Left forelimb (tissue), 1 donor: ENCODE measurements around the gene ABHD17A.
A peak's percentile ranks its signal among the peaks of the same experiment; 100 is the strongest.
"Not testable (repeated sequence)": the region's sequence is repeated elsewhere in the genome, so short reads cannot be mapped to it uniquely, and the experiment has no call there.

Experiments
- DNase-seq: peaks from one replicate; pipeline ENCODE4 v3.0.0-alpha.2; 2018; ENCODE audit warnings: low spot score

ABHD17A gene

DNA sequence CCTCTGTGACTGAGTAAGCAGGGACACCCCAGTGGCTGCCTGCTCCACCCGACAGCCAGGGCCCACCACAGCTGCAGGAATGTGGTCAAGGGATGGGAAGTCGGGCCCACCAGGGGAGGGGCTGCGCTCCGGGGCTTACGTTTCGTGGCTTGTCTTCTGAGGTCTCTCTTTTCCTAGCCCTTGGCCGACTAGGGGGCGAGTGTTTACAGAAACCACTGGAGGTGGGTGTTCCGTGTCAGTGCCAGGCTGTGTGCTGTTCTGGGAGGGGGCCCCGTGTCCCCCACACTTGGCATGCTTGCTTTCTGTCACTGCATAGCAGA lies 24.4 kb upstream of the ABHD17A start:
- DNase-seq, result no peak

GRCh38 chr19:1908364-1908678 lies 23.0 kb upstream of the ABHD17A start:
- DNase-seq, result no peak

DNA sequence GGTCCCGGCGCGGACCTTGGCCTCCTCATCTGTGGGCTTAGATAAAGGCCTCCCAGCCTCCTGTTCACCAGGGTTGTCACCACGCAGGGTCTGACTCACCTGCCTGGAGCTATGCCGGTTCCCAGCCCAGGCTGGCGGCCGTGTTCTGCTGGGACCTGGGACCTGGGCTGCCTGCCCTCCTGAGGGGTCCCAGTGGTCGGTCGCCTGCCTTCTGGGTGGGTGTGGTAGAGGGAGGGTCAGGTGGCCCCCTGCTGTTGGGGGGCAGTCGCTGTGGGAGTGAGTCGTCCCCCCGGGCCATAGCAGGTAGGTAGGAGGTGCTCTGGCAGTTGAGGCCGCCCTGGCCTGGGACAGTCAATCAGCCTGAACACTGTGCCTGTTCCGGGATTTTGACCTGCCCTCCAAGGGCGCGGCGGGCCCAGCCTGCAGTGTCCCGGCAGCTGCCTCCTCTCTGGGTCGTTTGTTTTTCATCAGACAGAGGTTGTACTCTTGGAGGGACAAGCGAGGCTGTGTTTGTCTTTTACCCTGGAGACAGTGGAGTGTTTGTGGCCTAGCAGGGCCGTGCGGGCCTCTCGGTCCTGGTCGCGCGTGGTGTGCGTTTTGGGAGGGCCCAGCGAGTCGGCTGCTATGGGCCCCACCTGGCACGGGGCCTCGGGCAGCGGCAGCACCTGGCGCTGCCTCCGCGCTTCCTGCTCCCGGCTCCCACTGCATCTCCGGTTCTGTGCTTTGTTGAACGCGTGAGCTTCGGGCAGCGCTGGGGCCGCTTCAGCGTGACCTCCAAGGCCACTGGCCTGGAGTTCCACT lies 22.5 kb upstream of the ABHD17A start:
- no peak for DNase-seq

DNA sequence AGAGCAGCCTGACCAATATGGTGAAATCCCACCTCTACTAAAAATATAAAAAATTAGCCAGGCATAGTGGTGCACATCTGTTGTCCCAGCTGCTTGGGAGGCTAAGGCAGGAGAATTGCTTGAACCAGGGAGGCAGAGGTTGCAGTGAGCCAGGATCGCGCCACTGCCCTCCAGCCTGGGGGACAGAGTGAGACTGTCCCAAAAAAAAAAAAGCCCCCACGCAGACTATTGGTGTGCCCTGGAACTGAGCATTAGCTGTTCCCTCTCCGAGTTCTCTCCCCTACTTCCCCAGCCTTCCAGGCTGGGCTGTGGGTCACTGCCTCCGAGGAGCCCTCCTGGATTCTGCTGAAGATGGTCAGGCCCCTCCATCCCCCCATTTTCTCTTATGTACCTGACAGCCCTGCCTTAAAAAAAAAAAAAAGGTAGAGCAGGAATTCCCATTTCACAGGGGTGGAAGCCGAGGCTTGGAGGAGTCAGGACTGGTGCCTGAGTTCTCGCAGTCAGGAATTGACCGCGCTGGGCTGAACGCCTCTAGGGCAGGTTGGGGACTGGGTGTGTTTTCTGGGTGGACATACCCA lies 21.8 kb upstream of the ABHD17A start:
- no peak for DNase-seq

- DNase-seq, result no peak
These were observed 20.6 kb upstream of the ABHD17A start for GRCh38 chr19:1905863-1906375.

GRCh38 chr19:1905110-1905862 lies 20.0 kb upstream of the ABHD17A start, which contains the start of the genes ADAT3 and SCAMP4:
Gene ADAT3 (plus strand): TSS chr19:1905399. CDS start chr19:1912048, 6,649 bp downstream.
Gene SCAMP4 (plus strand): TSS chr19:1905399. CDS start chr19:1915020, 9,621 bp downstream.
- peak; percentile 99 for DNase-seq

DNA sequence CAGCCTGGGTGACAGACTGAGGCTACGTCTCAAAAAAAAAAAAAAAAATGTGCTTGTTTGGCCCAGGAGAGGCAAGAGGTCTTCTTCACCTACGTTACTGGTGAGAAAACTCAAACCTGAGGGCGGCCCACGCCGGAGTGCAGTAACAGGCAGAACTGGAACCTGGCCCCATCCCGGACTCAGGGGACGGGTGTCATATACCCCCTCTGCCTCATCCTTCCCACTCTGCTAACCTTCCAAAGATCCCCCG lies 19.5 kb upstream of the ABHD17A start:
- DNase-seq, result no peak

- DNase-seq, result no peak
These were observed 17.6 kb upstream of the ABHD17A start for GRCh38 chr19:1902923-1903322.

GRCh38 chr19:1901940-1902404 lies 16.7 kb upstream of the ABHD17A start:
- no peak for DNase-seq

DNA sequence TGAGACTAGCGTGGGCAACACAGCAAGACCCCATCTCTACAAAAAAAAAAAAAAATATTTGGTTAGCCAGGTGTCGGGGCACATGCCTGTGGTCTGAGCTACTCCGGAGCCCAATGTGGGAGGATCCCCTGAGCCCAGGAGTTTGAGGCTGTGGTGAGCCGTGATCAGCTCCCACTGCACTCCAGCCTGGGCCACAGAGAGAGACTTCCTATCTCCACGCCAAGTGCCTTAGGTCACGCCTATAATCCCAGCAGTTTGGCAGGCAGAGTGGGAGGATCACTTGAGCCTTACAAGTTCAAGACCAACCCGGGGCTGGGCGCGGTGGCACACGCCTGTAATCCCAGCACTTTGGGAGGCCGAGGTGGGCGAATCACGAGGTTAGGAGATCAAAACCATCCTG lies 11.2 kb upstream of the ABHD17A start:
- no peak for DNase-seq

GRCh38 chr19:1893791-1894190 lies 8.5 kb upstream of the ABHD17A start:
- DNase-seq, result no peak

- DNase-seq, result no peak
These were observed 4.6 kb upstream of the ABHD17A start for GRCh38 chr19:1889907-1890306.

DNA sequence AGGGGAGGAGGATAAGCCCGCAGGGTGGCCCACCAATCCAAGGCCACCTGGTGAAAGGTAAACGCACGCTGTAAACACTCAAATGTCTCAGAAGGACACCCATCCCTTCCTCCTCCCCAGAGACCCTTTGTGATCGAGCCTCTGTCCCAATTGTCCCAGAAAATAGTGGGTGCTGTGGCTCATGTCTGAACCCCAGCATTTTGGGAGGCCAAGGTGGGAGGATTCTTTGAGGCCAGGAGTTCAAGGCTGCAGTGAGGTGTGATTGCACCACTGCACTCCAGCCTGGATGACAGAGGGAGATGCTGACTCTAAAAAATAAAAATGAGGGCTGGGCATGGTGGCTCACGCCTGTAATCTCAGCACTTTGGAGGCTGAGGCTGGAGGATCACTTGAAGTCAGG lies 3.1 kb upstream of the ABHD17A start:
- no peak for DNase-seq

GRCh38 chr19:1886360-1886759 lies 1.1 kb upstream of the ABHD17A start:
- not testable (repeated sequence) for DNase-seq

DNA sequence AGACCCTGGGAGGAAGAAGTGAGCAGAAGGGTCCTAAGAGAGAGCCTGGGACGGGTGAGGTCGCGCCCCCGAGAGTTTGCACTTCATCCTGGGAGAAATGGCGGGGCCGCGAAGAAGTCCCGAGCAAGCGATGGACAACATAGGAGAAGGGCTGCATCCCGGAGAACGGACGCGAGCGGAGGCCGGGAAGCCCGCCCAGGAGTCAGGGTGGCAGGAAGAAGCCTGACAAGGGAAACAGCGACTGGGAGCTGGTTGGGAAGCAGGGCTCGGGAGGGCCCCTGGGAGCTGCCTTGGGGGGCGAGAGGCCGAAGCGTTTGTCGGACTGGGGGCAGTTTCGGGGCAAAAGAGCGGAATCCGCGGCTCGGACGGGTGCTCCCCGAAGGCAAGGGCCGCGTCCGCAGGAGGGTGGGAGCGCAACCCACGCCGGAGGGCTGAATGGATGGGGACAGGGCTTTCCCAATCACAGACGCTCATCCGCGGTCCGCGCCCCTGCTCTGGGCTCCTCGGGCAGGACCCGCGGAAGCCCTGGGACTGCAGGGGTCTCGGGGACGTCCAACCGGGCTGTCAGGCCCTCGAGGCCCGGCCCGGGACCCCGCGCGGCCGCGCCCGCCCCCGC lies 469 bp downstream of the ABHD17A start:
- no peak for DNase-seq

DNA sequence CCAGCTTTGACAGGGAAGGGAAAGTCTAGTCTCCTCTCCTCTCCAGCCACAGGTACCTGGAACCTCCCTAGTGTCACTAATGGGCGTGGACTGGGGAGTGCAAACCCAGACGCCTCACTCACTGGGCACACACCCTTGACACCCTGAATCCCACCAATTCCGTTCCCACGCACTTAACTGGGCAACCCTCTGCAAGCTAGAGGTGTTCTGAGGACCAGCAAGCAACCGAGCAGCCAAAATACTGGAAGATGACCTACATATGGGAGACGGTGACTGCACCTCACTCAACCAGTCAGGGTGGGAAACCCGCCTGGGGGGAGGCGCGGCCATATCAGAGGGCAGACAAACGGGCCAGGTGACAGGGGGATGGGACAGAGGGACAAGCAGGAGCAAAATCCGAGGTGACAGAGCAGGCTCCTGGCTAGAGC lies 991 bp downstream of the ABHD17A start:
- DNase-seq, result no peak

DNA sequence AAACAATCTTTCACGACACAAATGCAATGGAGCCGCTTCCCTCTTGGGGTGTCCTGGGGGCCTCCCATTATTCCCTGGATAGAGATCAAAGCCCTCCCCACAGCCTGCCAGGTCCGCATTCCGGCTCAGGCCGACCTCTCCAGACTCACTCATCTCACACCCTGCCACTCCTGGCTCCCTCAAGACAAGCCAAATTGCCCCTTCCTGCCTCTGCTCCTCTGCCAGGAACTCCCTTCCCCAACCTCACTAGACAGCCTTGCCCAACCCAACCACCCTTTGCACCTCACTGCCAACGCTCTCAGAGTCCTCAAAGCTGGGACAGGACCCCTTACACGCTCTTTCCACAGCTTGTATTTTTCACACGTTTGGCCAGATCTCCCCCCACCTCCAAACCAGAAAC lies 1.5 kb downstream of the ABHD17A start:
- DNase-seq, result no peak

DNA sequence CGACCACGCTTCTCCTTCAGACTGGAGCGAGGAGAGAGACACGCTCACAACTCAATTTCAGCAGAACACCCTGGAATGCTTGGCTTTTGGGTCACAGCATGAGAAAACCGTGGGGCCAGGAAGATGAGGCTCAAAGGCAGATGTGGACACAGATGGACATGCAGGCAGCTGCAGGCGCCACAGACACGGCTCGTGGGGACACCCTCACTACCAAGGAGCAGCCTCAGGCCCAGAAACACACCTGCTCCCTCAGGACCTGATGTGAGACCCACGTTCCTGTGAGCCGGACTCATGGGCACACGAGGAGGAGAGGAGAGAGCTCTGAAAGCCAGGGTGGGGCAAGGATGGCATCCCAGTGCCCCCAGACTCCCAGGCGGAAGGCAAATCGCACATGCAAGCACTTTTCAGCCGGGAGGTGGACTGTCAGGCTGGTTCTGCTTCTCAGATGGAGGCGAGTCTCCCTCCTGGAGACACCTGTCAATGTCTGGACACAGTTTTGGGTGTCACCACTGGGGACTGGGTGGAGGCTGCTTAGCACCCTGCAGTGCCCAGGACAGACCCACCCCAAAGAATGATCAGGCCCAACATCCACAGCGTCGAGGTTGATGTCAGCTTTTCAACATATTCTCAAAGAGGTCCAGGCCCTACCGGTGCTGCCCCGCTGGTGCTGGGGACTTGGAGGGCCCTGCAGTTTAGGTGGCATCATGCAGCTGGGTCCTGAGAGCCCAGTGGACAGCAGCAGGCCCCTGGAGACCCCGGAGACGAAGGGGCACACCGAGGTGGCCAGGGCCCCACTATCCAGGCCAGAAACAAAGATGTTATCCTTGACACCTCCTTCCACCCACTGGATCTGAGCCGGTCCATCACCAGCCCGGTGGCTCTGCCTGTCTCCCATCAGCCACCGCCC lies 2.3 kb downstream of the ABHD17A start:
- DNase-seq, result no peak

DNA sequence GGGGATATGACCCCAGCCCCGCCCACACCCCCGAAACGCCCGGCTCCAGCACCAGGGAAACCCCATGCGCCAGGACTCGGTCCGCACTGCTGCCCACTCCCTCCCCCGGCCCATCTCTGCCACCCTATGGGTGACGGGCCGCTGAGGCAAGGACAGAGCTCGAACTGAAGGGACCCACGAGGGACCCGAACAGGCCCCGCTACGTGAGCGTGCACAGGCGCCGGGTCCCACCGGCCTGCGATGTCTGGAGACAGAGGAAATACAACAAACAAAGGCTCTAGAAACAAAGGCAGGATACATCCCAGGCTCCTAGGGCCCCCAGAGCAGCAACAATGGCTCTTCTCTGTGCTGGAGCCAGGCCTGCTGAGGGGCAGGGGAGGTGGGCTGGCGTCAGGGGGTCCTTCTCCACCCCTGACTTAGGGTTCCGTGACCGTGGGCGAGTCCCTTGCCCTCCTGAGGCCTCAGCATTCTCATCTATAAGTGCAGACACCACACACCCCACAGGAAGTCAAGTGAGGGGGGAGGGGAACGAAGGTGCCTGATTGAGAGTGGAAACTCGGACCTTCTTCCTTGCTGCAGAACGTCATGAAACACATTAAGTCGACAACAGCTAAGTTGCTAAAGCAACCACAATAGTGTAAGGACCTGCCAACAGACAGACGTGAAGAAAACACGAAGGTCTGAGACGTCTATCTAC lies 3.1 kb downstream of the ABHD17A start:
- no peak for DNase-seq

GRCh38 chr19:1881393-1882088 lies 3.8 kb downstream of the ABHD17A start:
- not testable (repeated sequence) for DNase-seq
